HepG2 (cell line): ENCODE data around the gene C5AR1. TPM values are rescaled to one million over a fixed set of nuclear protein-coding genes. Genes with fewer than 3 reads are reported as not detected.

Experiments used
- ATRX ChIP-seq: sonication (generic); formaldehyde crosslinking; IDR thresholded peaks from 2 replicates; pipeline ENCODE4 v1.4.0; 2020; ENCODE audit warnings: missing genetic modification reagents, borderline replicate concordance
- BRCA1 ChIP-seq: sonication (generic); formaldehyde crosslinking; IDR thresholded peaks from 2 replicates; pipeline ENCODE4 v1.4.0; 2020; ENCODE audit warnings: missing genetic modification reagents
- LCORL ChIP-seq, 2 experiments: fragments of 450-650 bp in 1 of 2; sonication (generic) in 1 of 2; formaldehyde crosslinking in 1 of 2; IDR thresholded peaks; 2 replicates each; pipeline versions ENCODE4 v1.5.0 to v1.6.1; 2017 to 2020; ENCODE audit warnings: antibody characterized with exemption in 1 of 2, missing genetic modification reagents in 1 of 2
- MAF1 ChIP-seq: sonication (generic); formaldehyde crosslinking; IDR thresholded peaks from 2 replicates; pipeline ENCODE4 v1.5.0; 2020; ENCODE audit warnings: missing genetic modification reagents, borderline replicate concordance
- MEF2D ChIP-seq: sonication (generic); formaldehyde crosslinking; IDR thresholded peaks from 2 replicates; pipeline ENCODE4 v1.5.1; 2020; ENCODE audit warnings: mild to moderate bottlenecking, missing genetic modification reagents
- MNT ChIP-seq: fragments of 450-650 bp; IDR thresholded peaks from 2 replicates; pipeline ENCODE4 v1.6.1; 2016
- NCOA5 ChIP-seq: sonication (generic); formaldehyde crosslinking; IDR thresholded peaks from 2 replicates; pipeline ENCODE4 v1.4.0; 2020; ENCODE audit warnings: missing genetic modification reagents
- NFIC ChIP-seq: IDR thresholded peaks from 2 replicates; pipeline ENCODE4 v1.6.1; 2012; ENCODE audit warnings: mild to moderate bottlenecking, low read length, inconsistent platforms
- PHB2 ChIP-seq: fragments of 450-650 bp; IDR thresholded peaks from 2 replicates; pipeline ENCODE4 v1.6.1; 2018; ENCODE audit not compliant: partially characterized antibody
- PHF20 ChIP-seq: sonication (generic); formaldehyde crosslinking; IDR thresholded peaks from 2 replicates; pipeline ENCODE4 v1.5.0; 2020; ENCODE audit warnings: mild to moderate bottlenecking, missing genetic modification reagents
- PREB ChIP-seq: sonication (generic); formaldehyde crosslinking; IDR thresholded peaks from 2 replicates; pipeline ENCODE4 v1.4.0; 2020; ENCODE audit warnings: missing genetic modification reagents
- THAP9 ChIP-seq: sonication (generic); formaldehyde crosslinking; IDR thresholded peaks from 2 replicates; pipeline ENCODE4; 2020; ENCODE audit warnings: missing genetic modification reagents, mild to moderate bottlenecking, borderline replicate concordance
- ZBED4 ChIP-seq: sonication (generic); formaldehyde crosslinking; IDR thresholded peaks from 2 replicates; pipeline ENCODE4 v1.4.0; 2020; ENCODE audit warnings: missing genetic modification reagents, borderline replicate concordance
- ZBTB1 ChIP-seq: sonication (generic); formaldehyde crosslinking; IDR thresholded peaks from 2 replicates; pipeline ENCODE4 v1.4.0; 2020; ENCODE audit warnings: missing genetic modification reagents, borderline replicate concordance
- ZBTB33 ChIP-seq: sonication (generic); formaldehyde crosslinking; IDR thresholded peaks from 2 replicates; pipeline ENCODE4 v1.4.0; 2020; ENCODE audit warnings: missing genetic modification reagents
- ZFP82 ChIP-seq: sonication (generic); formaldehyde crosslinking; IDR thresholded peaks from 2 replicates; pipeline ENCODE4 v1.5.1; 2020; ENCODE audit warnings: mild to moderate bottlenecking, missing genetic modification reagents, borderline replicate concordance
- polyA plus RNA-seq, 8 experiments: library from polyadenylated mRNA; depleted of rRNA in 3 of 8; stranded (reverse) in 7 of 8; unstranded in 1 of 8; fragments of >200 nt; fragmentation: Illumina TruSeq in 4 of 8; extraction: Trizol in 4 of 8; gene quantifications; 2 replicates each; pipeline versions ENCODE4 v1.2.1 to v1.2.3, GENCODE V29; 2011 to 2016; ENCODE audit warnings: low read depth in 4 of 8, missing spikeins in 1 of 8, mixed read lengths in 1 of 8; ENCODE audit not compliant: insufficient read depth in 1 of 8
- total RNA-seq, 5 experiments: library from RNA; depleted of rRNA; stranded (reverse); fragments of >200 nt; fragmentation: Illumina TruSeq; extraction: Trizol; gene quantifications; 2 replicates each; pipeline ENCODE4 v1.2.3, GENCODE V29; 2016; ENCODE audit warnings: low read depth in 1 of 5

C5AR1 gene
- total and polyA plus RNA-seq, 2 of the 13 experiments (the other 11 are each of a cell fraction or from before 2014, with no cell fraction given), result 0.07 to 1.6 TPM

GRCh38 chr19:47348819-47349795 lies 39.4 kb downstream of the C5AR1 start, which contains the start of gene DHX34 (continued):
- TF ChIP-seq PREB (CRISPR knock-in tag) (no peak), ZBTB33 (peak; percentile 74), ZFP82 (CRISPR knock-in tag) (no peak), MEF2D (no peak), MNT (peak; percentile 72), PHF20 (CRISPR knock-in tag) (peak; percentile 75), NCOA5 (no peak), LCORL (IDR thresholded peaks at IDR 0.05) (no peak), LCORL (CRISPR knock-in tag; IDR thresholded peaks at IDR 0.05) (peak; percentile 59; the same call in 1 of the 2 replicates), MAF1 (no peak), ZBED4 (CRISPR knock-in tag) (no peak), ZBTB1 (CRISPR knock-in tag) (no peak), PHB2 (no peak), THAP9 (CRISPR knock-in tag) (peak; percentile 78; the same call in 1 of the 2 replicates), NFIC (no peak), ATRX (no peak), BRCA1 (CRISPR knock-in tag) (no peak)
